ENCODE measurements around the gene G3BP1.
"Not testable (repeated sequence)": the region's sequence is repeated elsewhere in the genome, so short reads cannot be mapped to it uniquely, and the experiment has no call there.

Gene G3BP1

DNA sequence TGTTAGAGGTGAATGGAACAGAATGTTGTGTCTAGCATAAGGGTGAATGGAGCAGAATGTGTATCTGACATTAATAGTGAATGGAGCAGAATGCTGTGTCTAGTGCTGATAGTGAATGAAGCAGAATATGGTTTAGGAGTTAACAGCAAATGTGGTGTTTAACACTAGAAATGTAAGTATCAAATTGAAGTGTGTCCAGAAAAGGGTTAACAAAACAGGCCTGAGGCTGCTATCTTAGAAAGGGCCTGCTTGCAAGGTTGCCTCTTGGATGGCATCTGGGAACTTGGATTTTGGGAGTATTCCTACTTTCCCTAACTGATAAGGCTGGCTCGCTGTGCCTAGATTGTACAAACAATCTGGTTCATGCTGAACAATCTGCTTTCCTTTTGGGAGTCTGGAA lies 76.1 kb downstream of the G3BP1 start:
- DNase-seq (ENCODE audit: low read depth, low spot score), result no peak
- no peak overlapping the region for H3K27ac ChIP-seq

DNA sequence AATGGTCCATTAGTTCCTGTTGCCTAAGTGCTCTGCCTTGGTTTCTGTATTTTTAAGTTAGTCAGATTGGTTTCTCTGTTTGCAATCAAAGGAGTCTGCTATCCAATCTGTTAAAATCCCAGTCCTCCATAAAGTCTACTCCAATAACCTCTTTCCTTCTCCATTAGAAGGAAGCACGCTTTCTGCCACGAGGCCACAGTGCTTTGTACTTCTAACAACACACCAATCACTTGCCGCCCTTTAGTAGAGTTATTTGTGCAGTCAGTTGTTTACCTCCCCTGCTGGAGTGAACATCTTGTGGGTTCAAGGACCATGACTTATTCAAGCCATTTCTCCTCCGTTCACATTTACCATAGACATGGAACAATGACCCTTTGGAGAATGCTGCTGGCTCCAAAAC lies 83.9 kb downstream of the G3BP1 start:
- DNase-seq (ENCODE audit: low read depth, low spot score), result no peak
- no peak overlapping the region for H3K27ac ChIP-seq

DNA sequence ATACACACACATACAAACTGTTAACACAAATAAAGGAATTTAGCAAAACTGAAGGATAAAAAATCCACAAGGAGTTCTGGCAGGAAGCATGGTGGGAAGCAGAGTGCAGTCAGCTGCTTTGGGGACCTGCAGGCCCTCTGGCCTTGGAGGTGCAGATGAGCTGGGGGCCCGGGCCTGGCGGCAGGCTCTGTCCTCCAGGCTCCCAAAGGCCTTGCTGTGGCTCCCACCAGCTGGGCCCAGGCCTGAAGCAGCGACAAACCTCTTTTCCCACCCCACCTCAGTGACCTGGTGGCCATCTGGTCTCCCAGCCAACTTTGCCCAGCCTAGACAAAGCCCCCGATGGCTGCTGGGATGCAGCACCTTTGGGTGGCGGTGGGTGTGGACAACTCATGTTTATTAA lies 85.1 kb downstream of the G3BP1 start:
- DNase-seq (ENCODE audit: low read depth, low spot score), result no peak
- H3K27ac ChIP-seq, result no peak overlapping the region

DNA sequence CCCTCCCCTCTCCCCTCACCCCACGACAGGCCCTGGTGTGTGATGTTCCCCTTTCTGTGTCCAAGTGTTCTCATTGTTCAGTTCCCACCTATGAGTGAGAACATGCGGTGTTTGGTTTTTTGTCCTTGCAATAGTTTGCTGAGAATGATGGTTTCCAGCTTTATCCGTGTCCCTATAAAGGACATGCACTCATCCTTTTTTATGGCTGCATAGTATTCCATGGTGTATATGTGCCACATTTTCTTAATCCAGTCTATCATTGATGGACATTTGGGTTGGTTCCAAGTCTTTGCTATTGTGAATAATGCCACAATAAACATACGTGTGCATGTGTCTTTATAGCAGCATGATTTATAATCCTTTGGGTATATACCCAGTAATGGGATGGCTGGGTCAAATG lies 89.1 kb downstream of the G3BP1 start:
- H3K27ac ChIP-seq; DNase-seq (ENCODE audit: low read depth, low spot score): not testable (repeated sequence)

Data from epithelial cell of prostate (primary cell).